ENCODE data around the gene ABRACL.

DNA sequence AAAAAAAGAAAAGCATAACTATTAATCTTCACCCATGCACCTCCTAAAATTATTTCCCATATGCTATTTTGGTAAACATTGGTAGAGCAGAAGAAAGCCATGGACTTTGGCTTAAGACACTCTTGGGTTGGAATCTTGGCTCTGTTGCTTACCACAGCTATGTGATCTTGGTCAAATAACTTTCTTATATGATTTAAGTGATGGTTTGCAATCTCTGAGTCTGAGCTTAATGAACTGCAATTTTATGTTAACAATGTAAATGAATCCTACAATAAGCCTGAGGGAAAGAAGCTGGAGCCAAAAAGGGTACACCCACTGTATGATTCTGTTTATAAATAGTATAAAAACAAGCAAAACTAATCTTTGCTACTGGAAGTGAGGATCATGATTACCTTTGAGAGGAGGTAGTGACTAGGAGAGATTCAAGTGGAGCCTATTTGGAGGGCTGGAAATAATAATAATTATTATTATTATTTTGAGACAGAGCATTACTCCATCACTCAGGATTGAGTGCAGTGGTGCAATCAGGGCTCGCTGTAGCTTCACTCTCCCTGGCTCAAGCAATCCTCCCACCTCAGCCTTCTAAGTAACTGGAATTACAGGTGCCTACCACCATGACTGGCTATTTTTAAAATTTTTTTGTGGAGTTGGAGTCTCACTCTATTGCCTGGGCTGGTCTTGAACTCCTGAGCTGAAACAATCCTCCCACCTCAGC lies 34.5 kb downstream of the ABRACL start:
- TF ChIP-seq, protein P1, sequence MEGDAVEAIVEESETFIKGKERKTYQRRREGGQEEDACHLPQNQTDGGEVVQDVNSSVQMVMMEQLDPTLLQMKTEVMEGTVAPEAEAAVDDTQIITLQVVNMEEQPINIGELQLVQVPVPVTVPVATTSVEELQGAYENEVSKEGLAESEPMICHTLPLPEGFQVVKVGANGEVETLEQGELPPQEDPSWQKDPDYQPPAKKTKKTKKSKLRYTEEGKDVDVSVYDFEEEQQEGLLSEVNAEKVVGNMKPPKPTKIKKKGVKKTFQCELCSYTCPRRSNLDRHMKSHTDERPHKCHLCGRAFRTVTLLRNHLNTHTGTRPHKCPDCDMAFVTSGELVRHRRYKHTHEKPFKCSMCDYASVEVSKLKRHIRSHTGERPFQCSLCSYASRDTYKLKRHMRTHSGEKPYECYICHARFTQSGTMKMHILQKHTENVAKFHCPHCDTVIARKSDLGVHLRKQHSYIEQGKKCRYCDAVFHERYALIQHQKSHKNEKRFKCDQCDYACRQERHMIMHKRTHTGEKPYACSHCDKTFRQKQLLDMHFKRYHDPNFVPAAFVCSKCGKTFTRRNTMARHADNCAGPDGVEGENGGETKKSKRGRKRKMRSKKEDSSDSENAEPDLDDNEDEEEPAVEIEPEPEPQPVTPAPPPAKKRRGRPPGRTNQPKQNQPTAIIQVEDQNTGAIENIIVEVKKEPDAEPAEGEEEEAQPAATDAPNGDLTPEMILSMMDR (IDR thresholded peaks at IDR 0.05; ENCODE audit: low read length) = no peak
- no peak for TF ChIP-seq EZH2 (IDR thresholded peaks at IDR 0.05; ENCODE audit: borderline replicate concordance, low read length)
